NK-92 (cell line): Measurements from ENCODE around the gene SPATA20.

ENCODE experiments used
- DNase-seq: peaks from one replicate; lab custom pipeline; 2025; ENCODE audit not compliant: unreplicated experiment; lab: John Stamatoyannopoulos, UW

The SPATA20 gene

GRCh38 chr17:50547035-50547735, at the start of gene SPATA20:
Gene SPATA20, plus strand, starts transcription at chr17:50547174. Its CDS starts 35 bp downstream, at chr17:50547209.
- no peak for DNase-seq

- DNase-seq = no peak
Measured at GRCh38 chr17:50498021-50498874, 48.7 kb upstream of the SPATA20 start.

- DNase-seq = no peak
Measured at GRCh38 chr17:50499270-50499669, 47.7 kb upstream of the SPATA20 start.

GRCh38 chr17:50499721-50500120, 47.3 kb upstream of the SPATA20 start:
- DNase-seq = no peak

GRCh38 chr17:50501054-50501453, 45.9 kb upstream of the SPATA20 start:
- no peak for DNase-seq

- DNase-seq = no peak
Measured at GRCh38 chr17:50502301-50502990, 44.5 kb upstream of the SPATA20 start.

- DNase-seq = no peak
Measured at GRCh38 chr17:50505591-50506130, 41.3 kb upstream of the SPATA20 start.

- no peak for DNase-seq
Measured at GRCh38 chr17:50506298-50506697, 40.7 kb upstream of the SPATA20 start.

- peak; percentile 33 for DNase-seq
Measured at GRCh38 chr17:50507871-50508572, 39.0 kb upstream of the SPATA20 start, which contains the start of gene MYCBPAP. Gene MYCBPAP, plus strand, starts transcription at chr17:50508439. Its CDS starts 236 bp downstream, at chr17:50508675.

GRCh38 chr17:50508573-50509460, 38.2 kb upstream of the SPATA20 start:
- no peak for DNase-seq

- DNase-seq = no peak
Measured at GRCh38 chr17:50511058-50511457, 35.9 kb upstream of the SPATA20 start.

- no peak for DNase-seq
Measured at GRCh38 chr17:50513495-50513894, 33.5 kb upstream of the SPATA20 start.

- DNase-seq = no peak
Measured at GRCh38 chr17:50514388-50514787, 32.6 kb upstream of the SPATA20 start.

GRCh38 chr17:50514936-50515702, 31.9 kb upstream of the SPATA20 start:
- DNase-seq = no peak

- no peak for DNase-seq
Measured at GRCh38 chr17:50517011-50517410, 30.0 kb upstream of the SPATA20 start.

GRCh38 chr17:50517504-50518383, 29.2 kb upstream of the SPATA20 start:
- no peak for DNase-seq

- no peak for DNase-seq
Measured at GRCh38 chr17:50518384-50519023, 28.5 kb upstream of the SPATA20 start.
